HepG2 (cell line): ENCODE measurements around the gene GPC3. TPM values are rescaled to one million over a fixed set of nuclear protein-coding genes. Genes with fewer than 3 reads are reported as not detected.
A peak's percentile ranks its signal among the peaks of the same experiment; 100 is the strongest.

Experiments used
- CEBPG ChIP-seq: IDR thresholded peaks from 2 replicates; pipeline ENCODE4 v1.6.1; 2016
- HNF4A ChIP-seq: sonication (generic); formaldehyde crosslinking; IDR thresholded peaks from 2 replicates; pipeline ENCODE4 v1.4.0; 2020; ENCODE audit warnings: missing genetic modification reagents
- HOXA9 ChIP-seq: sonication (generic); formaldehyde crosslinking; IDR thresholded peaks from 2 replicates; pipeline ENCODE4 v1.8.1; 2022; ENCODE audit warnings: missing genetic modification reagents, mild to moderate bottlenecking, moderate library complexity, borderline replicate concordance
- KLF13 ChIP-seq: sonication (generic); formaldehyde crosslinking; IDR thresholded peaks from 2 replicates; pipeline ENCODE4 v1.4.0; 2020; ENCODE audit warnings: mild to moderate bottlenecking, missing genetic modification reagents
- REXO4 ChIP-seq: sonication (generic); formaldehyde crosslinking; IDR thresholded peaks from 2 replicates; pipeline ENCODE4 v1.8.0; 2022; ENCODE audit warnings: missing genetic modification reagents, mild to moderate bottlenecking, borderline replicate concordance
- TCF7 ChIP-seq: sonication (generic); IDR thresholded peaks from 2 replicates; pipeline ENCODE4 v1.6.1; 2016; ENCODE audit warnings: antibody characterized with exemption, low read depth
- ZNF17 ChIP-seq: sonication (generic); formaldehyde crosslinking; IDR thresholded peaks from 2 replicates; pipeline ENCODE4 v1.5.0; 2020; ENCODE audit warnings: mild to moderate bottlenecking, missing genetic modification reagents
- ZNF292 ChIP-seq: sonication (generic); formaldehyde crosslinking; IDR thresholded peaks from 2 replicates; pipeline ENCODE4 v1.8.1; 2022; ENCODE audit warnings: mild to moderate bottlenecking, low read depth, missing genetic modification reagents, borderline replicate concordance
- ZNF781 ChIP-seq: sonication (generic); formaldehyde crosslinking; IDR thresholded peaks from 2 replicates; pipeline ENCODE4 v1.5.1; 2020; ENCODE audit warnings: borderline replicate concordance, mild to moderate bottlenecking, missing genetic modification reagents; ENCODE audit errors: not compliant biosample characterization
- ZNF782 ChIP-seq: sonication (generic); formaldehyde crosslinking; IDR thresholded peaks from 2 replicates; pipeline ENCODE4 v1.4.0; 2020; ENCODE audit warnings: missing genetic modification reagents, mild to moderate bottlenecking, borderline replicate concordance
- polyA plus RNA-seq, 8 experiments: library from polyadenylated mRNA; depleted of rRNA in 3 of 8; stranded (reverse) in 7 of 8; unstranded in 1 of 8; fragments of >200 nt; fragmentation: Illumina TruSeq in 4 of 8; extraction: Trizol in 4 of 8; gene quantifications; 2 replicates each; pipeline versions ENCODE4 v1.2.1 to v1.2.3, GENCODE V29; 2011 to 2016; ENCODE audit warnings: low read depth in 4 of 8, missing spikeins in 1 of 8, mixed read lengths in 1 of 8; ENCODE audit not compliant: insufficient read depth in 1 of 8
- total RNA-seq, 5 experiments: library from RNA; depleted of rRNA; stranded (reverse); fragments of >200 nt; fragmentation: Illumina TruSeq; extraction: Trizol; gene quantifications; 2 replicates each; pipeline ENCODE4 v1.2.3, GENCODE V29; 2016; ENCODE audit warnings: low read depth in 1 of 5
- TF ChIP-seq, protein P1 (sequence below): IDR thresholded peaks from 2 replicates; pipeline ENCODE4 v1.4.0; 2020; ENCODE audit warnings: mild to moderate bottlenecking, missing genetic modification reagents
- TF ChIP-seq, protein P2 (sequence below): fragments of 450-650 bp; IDR thresholded peaks from 2 replicates; pipeline ENCODE4 v1.6.1; 2016
- TF ChIP-seq, protein P3 (sequence below): sonication (generic); formaldehyde crosslinking; IDR thresholded peaks from 2 replicates; pipeline ENCODE4 v1.9.0; 2021; ENCODE audit warnings: missing genetic modification reagents, borderline replicate concordance
- TF ChIP-seq, protein P4 (sequence below), 2 experiments: sonication (generic) in 1 of 2; formaldehyde crosslinking in 1 of 2; IDR thresholded peaks; 2 replicates each; pipeline versions ENCODE4 v1.4.0 to v1.6.1; 2016 to 2020; ENCODE audit warnings: borderline replicate concordance in 1 of 2, low read depth in 1 of 2, mild to moderate bottlenecking in 1 of 2, missing genetic modification reagents in 1 of 2

GPC3 gene
- total and polyA plus RNA-seq, 2 of the 13 experiments (the other 11 are each of a cell fraction or from before 2014, with no cell fraction given): 1,799 to 3,263 TPM

DNA sequence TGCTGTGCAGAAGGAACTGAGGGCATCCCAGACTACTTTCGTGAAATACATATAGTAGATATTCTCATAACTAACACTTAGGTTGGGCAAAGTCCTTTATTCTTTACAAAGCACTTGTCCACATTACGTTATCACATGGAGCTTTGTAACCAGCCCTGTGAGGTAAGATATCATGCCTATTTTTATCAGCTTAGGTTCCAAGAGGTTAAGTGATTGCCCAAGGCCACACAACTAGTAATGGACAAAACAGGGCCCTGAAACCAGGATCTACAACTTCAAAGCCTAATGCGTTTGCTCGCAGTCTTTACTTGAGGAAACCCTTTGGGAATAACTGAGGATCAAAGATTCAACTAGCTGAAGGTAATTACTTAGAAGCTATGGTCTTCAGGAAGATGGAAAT, 261.5 kb downstream of the GPC3 start (continued):
- TF ChIP-seq TCF7 (peak; percentile 59), ZNF781 (CRISPR knock-in tag) (no peak), ZNF782 (CRISPR knock-in tag) (no peak), HOXA9 (CRISPR knock-in tag) (no peak), CEBPG (CRISPR knock-in tag) (no peak), HNF4A (CRISPR knock-in tag) (0 out of 2 replicates have a peak, but pooled peaks have one; percentile 40), KLF13 (no peak), ZNF17 (CRISPR knock-in tag) (no peak), REXO4 (CRISPR knock-in tag) (no peak), ZNF292 (CRISPR knock-in tag) (no peak)
- TF ChIP-seq, protein P1, sequence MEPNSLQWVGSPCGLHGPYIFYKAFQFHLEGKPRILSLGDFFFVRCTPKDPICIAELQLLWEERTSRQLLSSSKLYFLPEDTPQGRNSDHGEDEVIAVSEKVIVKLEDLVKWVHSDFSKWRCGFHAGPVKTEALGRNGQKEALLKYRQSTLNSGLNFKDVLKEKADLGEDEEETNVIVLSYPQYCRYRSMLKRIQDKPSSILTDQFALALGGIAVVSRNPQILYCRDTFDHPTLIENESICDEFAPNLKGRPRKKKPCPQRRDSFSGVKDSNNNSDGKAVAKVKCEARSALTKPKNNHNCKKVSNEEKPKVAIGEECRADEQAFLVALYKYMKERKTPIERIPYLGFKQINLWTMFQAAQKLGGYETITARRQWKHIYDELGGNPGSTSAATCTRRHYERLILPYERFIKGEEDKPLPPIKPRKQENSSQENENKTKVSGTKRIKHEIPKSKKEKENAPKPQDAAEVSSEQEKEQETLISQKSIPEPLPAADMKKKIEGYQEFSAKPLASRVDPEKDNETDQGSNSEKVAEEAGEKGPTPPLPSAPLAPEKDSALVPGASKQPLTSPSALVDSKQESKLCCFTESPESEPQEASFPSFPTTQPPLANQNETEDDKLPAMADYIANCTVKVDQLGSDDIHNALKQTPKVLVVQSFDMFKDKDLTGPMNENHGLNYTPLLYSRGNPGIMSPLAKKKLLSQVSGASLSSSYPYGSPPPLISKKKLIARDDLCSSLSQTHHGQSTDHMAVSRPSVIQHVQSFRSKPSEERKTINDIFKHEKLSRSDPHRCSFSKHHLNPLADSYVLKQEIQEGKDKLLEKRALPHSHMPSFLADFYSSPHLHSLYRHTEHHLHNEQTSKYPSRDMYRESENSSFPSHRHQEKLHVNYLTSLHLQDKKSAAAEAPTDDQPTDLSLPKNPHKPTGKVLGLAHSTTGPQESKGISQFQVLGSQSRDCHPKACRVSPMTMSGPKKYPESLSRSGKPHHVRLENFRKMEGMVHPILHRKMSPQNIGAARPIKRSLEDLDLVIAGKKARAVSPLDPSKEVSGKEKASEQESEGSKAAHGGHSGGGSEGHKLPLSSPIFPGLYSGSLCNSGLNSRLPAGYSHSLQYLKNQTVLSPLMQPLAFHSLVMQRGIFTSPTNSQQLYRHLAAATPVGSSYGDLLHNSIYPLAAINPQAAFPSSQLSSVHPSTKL: 0 out of 2 replicates have a peak, but pooled peaks have one; percentile 11
- TF ChIP-seq, protein P2, sequence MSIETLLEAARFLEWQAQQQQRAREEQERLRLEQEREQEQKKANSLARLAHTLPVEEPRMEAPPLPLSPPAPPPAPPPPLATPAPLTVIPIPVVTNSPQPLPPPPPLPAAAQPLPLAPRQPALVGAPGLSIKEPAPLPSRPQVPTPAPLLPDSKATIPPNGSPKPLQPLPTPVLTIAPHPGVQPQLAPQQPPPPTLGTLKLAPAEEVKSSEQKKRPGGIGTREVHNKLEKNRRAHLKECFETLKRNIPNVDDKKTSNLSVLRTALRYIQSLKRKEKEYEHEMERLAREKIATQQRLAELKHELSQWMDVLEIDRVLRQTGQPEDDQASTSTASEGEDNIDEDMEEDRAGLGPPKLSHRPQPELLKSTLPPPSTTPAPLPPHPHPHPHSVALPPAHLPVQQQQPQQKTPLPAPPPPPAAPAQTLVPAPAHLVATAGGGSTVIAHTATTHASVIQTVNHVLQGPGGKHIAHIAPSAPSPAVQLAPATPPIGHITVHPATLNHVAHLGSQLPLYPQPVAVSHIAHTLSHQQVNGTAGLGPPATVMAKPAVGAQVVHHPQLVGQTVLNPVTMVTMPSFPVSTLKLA: no peak
- TF ChIP-seq, protein P3, sequence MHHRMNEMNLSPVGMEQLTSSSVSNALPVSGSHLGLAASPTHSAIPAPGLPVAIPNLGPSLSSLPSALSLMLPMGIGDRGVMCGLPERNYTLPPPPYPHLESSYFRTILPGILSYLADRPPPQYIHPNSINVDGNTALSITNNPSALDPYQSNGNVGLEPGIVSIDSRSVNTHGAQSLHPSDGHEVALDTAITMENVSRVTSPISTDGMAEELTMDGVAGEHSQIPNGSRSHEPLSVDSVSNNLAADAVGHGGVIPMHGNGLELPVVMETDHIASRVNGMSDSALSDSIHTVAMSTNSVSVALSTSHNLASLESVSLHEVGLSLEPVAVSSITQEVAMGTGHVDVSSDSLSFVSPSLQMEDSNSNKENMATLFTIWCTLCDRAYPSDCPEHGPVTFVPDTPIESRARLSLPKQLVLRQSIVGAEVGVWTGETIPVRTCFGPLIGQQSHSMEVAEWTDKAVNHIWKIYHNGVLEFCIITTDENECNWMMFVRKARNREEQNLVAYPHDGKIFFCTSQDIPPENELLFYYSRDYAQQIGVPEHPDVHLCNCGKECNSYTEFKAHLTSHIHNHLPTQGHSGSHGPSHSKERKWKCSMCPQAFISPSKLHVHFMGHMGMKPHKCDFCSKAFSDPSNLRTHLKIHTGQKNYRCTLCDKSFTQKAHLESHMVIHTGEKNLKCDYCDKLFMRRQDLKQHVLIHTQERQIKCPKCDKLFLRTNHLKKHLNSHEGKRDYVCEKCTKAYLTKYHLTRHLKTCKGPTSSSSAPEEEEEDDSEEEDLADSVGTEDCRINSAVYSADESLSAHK (CRISPR knock-in tag): no peak
- TF ChIP-seq, protein P4, sequence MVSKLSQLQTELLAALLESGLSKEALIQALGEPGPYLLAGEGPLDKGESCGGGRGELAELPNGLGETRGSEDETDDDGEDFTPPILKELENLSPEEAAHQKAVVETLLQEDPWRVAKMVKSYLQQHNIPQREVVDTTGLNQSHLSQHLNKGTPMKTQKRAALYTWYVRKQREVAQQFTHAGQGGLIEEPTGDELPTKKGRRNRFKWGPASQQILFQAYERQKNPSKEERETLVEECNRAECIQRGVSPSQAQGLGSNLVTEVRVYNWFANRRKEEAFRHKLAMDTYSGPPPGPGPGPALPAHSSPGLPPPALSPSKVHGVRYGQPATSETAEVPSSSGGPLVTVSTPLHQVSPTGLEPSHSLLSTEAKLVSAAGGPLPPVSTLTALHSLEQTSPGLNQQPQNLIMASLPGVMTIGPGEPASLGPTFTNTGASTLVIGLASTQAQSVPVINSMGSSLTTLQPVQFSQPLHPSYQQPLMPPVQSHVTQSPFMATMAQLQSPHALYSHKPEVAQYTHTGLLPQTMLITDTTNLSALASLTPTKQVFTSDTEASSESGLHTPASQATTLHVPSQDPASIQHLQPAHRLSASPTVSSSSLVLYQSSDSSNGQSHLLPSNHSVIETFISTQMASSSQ (IDR thresholded peaks at IDR 0.05; ENCODE audit: low read depth): 0 out of 2 replicates have a peak, but pooled peaks have one; percentile 11
- TF ChIP-seq, protein P4 (CRISPR knock-in tag; IDR thresholded peaks at IDR 0.05; ENCODE audit: borderline replicate concordance): no peak
